Measurements from ENCODE around the gene SCUBE3.
A peak's percentile ranks its signal among the peaks of the same experiment; 100 is the strongest.

The SCUBE3 gene

DNA sequence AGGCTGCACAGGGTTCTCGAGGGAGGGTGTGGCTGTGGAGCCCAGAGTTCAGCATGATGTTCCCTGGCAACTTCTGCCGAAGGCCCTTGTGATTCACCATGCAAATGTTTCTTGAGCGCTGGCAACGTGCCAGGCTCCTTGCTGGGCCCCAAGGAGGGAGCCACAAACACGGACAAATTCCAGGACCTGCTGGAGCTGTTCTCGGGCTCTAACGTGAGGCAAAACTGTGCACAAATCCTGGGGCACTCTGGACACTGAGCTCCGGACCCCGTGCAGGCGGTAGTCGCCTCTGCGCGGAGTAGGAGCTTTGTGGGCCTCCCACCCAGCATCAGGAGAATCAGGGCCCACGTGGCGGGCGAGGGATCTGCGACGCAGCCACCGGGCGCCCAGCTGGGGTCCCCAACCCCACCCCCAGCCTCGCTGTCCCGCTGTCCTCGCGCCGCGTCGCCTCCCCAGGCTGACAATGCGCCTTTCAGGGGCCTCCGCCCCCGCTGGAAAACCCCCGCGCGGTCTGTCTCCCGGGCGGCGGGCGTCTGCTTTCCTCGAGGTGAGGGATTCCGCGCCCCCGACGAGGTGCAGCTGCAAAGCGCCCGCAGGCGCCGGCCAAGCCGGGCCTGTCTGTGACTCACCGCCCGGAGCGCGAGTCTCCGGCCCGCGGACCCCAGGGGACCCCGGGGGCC, 31.7 kb upstream of the SCUBE3 start:
- no peak for DNase-seq

DNA sequence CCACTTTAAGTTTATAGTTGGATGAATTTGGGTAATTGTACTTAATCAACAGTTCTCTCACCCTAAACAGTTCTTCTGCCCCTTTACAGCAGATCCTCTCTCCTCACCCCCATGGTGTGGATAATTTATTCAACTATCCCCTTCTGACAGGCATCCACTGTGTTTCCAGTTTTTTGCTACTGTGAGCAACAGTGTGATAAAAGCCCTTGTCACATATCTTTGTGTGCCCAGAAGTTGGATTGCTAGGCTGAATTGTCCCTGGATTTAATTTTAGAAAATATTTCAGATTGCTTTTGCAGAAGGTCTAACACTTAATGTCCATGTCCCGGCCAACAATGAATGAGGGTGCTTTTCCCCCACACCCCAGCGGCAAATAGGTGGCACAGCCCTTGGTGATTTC, 30.5 kb upstream of the SCUBE3 start:
- DNase-seq = no peak

DNA sequence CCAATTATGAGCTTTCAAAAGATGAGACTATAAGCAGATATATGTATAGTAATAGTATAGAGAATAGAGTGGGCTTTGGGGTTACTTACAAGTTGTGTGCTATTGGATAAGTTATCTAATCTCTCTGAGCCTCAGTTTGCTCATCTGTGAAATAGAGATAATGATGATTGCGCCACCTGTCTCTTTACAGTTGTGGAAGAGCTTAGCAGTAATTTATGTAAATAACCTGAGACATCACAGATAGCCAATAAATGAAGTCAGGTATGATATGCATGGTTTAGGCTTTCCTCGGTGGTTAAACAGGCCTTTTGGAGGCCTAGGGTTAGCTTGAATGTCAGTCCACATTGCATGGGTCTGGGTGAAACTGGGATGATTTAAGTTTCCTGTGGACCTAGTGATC, 29.8 kb upstream of the SCUBE3 start:
- no peak for DNase-seq

DNA sequence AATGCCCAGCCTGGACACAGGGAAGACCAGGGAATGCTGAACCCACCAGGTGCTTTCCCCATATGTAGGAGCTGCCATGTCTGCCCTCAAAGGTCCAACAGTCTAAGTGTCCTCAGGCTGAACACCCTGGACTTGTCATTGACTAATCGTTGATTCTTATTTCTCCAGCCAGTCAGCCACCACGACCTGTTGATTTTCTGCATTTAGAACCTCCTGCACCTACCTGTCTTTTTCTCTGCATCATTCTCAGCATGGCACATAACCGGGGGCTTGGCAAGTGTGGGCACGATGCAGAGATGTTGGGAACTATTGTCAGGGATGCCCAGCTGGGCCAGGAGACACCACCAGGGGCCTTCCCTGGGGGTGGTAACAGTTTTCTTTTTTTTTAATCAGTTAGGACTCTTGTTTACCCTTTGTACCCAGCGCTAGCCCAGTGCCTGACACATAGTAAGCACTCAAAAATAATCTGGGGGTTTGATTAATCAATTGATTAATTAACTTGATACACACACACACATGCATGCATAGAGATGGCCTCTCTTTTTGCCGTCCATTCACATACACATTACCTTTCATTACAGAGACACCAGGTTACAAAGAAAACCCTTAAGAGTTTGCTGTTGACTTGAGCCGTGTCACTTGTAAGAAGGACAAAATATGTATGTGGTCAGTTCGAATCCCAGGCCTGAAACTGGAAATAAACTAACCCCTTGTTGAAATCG, 29.0 kb upstream of the SCUBE3 start:
- DNase-seq = no peak

DNA sequence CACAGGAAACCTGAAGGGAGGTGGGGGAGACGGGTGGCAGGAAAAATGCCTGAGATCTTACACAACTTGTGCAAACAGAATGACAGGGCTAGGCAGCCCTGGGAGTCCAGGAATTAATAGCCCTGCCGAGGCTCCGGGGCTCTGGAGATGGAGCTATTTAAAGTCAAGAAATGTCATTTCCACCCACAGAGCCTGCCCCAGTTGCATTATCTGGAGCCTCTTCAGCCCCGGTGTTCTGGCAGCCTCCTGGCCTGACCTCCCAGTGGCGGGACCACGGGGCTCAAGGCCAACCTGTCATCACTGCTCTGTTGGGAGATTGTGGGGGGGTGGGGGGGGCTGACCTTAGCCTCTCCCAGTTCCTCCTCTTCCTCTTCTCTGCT, 28.5 kb upstream of the SCUBE3 start:
- DNase-seq = no peak

DNA sequence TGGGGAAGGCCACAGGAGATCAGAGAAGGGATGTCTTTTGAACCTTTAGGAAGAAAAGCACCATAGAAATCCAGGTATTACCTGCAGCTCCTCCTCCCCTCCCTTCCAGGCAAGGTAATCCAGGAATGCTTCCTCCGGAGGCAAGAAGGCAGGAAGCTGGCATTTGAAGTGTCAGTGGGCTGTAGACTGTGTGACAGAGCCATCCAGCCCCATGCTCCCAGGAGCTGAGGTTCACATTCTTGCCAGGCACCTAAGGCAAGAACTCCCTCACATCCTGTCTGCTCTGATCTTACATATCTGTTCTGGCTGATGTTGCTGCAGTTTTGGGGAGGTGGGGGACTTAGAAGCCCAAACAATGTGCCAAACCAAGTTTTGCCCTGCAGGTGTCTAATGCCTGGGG, 27.8 kb upstream of the SCUBE3 start:
- DNase-seq = no peak

DNA sequence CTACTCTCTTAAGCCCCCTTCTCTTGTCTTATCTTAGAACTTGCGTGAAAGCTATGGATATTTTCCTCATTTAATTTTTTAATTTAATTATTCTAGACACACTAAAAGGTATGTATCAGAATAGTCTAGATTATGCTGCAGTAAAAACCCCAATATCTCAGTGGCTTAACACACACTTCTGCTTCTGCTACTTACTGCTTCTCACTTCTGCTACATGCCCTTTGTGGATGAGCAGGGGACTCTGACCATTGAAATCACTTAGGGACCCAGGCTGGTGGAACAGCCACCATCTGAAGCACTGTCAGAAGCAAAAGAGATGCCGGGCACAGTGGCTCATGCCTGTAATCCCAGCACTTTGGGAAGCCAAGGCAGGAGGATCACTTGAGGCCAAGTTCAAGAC, 27.2 kb upstream of the SCUBE3 start:
- no peak for DNase-seq

DNA sequence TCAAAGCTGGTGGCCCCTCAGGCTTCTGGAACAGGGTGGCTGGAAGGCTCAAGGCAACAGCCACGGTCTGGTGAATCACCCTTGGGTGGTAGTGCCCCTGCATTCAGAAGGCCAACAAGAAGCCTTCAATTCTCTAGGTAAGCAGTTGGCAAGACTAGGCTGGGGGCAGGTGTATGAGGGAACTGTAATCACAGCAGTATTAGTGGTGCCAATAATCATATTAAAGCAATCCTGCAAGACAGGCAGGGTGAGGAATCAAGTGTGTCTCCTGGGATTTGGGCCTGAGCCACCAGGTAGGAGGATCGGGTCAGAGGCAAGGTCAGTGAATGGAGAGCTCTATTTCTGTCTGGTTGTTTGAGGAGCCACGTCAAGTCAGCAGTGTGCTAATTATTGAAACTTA, 24.9 kb upstream of the SCUBE3 start:
- no peak for DNase-seq

DNA sequence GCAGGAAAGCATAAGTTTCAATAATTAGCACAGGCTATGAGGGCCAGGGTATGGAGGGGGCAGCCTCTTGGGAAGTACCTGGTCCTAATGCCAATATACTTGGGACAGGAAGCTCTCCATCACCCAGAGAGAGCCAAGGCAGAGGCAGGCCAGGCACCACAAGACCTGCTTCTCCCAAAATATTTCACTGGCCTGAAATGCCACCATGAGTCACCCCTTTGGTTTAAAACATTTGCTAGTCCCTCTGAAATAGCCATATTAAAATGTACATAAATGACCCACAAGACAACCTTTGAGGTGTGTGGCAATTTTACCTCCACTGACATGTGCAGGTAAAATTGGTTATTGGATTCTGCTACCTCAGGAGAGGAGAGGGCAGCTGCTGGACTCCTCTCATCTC, 23.4 kb upstream of the SCUBE3 start:
- no peak for DNase-seq

DNA sequence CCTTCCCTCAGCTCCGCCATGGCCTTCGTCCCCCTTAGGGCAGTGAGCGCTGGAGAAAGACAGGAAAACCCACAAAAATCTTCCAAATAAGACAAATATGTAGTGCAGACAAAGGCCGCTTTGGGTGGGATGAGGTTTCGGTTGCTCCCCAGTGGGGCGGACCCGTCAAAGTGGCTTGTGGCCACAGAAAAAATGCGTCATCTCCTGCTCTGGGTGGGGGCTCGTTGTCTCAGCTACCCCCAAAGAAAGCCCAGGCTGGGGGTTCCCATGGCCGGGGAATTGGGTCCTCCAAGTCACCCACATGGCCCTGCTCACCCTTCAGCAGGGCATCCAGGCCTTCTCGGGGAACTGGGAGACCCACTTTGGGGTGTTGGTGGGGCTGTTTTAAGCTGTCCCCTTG, 21.9 kb upstream of the SCUBE3 start:
- no peak for DNase-seq

DNA sequence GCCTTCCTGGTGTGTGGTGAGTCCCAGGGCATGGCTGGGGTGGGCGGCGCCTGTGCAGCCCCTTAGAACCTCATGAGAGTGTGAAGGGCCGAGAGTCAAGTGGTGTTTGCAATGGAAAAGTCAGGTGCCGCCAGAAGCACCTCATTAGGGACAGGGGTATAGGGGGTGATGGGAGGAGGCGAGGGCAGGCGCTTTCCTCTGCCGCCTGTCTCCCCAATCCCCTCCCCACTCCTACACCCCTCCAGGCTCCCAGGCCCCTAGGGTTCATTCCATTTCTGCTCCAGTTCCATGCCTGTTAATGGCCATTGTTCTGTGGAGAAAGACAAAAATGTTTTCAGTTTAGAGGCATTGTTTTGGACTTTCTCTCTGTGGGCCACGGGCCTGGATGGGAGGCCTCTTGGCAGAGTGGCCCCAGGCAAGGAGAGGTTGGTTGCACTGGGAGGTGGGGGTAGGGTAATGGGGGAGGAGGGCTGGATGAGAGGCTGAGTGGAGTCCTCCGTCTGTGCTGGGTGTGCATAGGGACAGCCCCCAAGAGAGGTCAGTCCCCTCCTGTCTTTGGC, 21.4 kb upstream of the SCUBE3 start:
- DNase-seq = no peak

DNA sequence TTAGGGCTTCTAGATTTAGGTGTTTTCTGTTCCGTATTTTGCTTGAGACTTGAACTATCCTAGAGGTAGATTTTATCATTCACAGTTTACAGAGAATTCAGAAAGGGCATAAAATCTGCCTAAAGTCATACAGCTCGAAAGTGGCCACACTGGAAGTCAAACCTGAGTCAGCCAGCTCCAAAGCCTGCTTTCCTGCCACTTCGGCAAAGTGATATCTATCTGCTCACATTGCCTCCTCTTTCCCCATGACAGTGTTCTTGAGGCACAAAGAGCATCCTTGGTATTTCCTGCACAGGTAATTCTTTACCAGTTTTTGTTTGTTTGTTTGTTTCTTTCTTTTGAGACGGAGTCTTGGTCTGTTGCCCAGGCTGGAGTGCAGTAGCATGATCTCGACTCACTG, 19.4 kb upstream of the SCUBE3 start:
- no peak for DNase-seq

DNA sequence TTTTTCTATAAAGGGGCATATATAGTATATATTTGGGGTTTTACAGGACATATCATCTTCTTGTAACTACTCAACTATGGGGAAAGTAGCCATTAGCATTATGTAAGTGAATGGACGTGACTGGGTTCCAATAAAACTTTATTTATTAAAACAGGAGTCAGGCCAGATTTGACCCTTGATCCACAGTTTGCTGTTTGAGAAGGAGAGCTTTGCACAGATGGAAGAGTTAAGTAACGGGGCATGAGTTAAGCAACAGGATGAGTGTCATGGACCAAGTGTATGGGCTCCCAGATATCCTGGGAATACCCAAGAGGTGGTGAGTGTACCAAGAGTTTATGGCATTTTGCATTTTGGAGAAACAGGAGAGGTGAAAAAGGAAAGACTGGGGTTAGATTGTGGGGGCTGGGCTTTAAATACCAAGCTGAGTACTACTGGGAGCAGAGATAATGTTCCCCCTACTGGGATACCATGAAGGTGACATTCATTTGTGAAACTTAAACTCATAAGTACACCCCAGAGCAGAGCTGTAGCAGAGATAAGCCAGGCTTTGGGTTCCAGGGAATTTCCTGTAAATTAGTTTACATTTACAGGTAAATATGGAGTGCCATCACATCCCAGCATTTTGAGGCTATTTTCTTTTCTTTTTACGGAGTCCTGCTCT, 18.5 kb upstream of the SCUBE3 start:
- no peak for DNase-seq

DNA sequence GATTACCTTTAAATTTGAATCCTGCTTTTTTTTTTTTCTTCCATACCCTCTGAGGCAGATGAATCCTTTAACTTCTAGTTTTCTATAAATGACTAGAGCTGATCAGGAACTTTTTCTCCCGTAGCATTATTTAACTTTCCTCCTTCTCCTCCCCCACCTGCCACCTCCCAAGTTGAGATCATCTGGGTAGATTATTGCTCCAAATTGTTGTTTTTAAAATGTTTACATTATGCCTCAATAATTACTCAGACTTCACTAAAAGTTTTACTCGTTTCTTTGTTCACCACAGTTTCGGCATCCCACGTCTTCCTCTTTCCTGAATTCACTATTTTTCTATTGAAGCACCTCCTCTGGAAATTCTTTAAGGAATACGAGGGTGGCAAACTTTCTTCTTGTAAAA, 16.6 kb upstream of the SCUBE3 start:
- no peak for DNase-seq

DNA sequence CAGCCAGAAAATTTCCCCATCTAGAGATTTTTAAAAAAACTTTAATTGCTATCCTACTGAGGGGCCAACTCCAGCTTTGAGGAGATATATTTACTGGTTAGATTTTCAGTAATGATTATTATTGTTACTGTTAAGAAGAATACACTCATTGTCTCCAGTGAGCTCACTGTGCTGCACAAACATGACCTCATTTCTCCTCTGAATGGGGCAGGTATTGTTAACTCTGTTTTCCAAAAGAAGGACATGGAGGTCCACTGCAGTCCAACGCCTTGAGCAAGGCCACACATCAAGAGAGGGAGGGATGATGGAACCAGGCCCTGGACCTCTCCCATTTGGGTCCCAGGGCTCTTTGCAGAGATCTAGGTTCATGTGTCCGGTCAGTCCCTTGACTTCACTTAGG, 13.9 kb upstream of the SCUBE3 start:
- DNase-seq = no peak

DNA sequence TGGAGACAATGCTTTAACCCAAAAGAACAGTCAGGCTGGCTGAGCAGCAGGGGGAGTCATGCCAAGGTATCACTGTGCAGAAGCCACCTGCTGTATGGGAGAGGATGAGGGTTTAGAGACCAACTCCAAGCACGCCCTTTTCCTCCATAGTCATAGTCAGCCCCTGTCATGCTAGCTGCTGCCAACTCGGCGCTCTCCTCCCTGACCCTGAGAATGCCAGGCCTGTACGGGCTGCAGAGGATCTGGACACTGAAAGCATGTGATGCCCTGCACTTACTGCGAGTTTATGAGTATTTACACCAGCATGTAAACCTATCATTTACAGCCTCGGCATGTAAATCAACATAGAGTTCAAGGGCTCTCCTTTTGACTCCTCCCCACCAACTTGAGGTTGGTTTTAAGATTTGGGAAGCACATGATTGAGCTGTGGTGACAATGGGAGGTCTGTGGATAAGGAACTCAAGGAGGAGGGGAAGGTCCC, 11.7 kb upstream of the SCUBE3 start:
- no peak for DNase-seq

DNA sequence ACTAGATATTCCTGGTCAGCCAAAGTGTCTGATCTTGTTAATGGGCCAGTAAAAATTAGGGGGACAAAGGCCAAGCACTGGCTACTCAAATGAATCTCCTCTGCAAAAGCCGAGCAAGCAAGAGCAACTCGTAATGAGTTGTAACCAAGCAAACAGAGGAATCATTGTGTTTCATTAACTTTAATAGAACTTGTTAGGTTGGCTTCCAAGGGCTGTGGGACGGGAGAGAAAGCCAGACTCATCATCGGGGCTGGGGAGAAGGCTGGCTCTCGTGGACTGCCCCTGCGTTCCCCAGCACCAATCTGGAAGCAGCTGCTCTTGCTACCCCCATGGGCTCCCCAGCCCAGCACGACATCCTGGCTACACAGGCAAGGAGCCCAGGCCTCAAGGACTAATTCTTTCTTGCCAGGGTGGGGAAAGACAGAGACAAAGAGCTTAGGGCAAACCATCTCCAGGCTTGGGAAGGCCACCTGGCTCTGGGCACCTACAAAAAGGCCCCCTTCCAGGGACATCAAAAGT, 10.5 kb upstream of the SCUBE3 start:
- DNase-seq = no peak

DNA sequence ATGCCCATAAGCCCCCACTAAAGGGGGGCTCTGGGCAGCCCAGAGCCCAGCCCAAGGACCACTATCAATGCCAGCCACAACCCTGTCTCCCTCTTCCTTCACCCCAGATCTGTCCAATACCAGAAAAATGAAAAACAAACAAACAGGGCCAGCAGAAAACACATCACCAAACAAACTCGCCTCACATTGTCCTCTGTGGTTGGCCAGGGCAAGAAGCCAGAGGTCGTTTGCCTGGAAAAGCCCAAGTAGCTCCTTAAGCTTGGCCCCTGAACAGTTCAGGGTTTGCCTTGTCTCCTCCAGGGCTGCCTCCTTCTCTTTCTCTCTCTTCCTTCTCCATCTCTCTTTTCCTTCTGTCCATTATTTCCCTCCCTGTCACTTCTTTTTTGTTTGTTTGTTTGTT, 10.1 kb upstream of the SCUBE3 start:
- no peak for DNase-seq

DNA sequence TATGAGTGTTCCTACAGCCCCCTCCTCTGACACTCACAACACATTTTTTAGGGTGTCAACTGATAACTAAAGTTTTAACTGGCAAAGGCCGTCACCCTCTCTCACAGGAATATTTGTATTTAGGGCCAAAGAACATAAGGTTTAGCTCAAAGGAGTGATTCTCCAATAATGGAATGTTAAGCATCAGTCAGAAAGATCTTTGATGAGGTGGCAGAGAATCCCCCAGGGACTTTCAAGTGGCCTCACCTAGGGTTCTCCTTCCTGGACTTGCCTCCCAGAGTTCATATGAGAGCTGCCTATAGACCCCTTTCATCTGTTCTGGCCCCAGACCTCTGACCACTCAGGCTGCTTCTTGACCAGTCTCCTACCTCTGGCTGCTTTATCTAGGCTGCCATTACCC, 7.4 kb upstream of the SCUBE3 start:
- no peak for DNase-seq

DNA sequence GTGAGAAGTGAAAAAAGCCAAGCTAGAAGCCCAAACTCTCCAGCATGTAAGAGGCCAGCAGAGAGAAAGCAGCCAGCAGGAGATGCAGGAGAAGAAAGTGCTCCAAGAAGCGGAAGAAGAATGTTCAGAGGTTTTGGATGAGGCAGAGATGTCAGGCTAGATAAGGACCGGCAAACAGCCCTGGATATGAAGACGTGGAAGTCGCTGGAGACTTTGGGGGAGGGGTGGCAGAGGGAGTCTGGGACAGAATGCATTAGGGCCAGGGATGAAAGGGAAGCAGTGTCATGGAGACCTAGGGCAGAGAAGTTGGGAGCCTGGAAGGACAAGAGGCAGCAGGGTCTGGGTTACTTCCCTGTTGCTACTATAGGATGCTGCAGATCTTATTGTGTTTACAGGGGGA, 5.3 kb upstream of the SCUBE3 start:
- no peak for DNase-seq

DNA sequence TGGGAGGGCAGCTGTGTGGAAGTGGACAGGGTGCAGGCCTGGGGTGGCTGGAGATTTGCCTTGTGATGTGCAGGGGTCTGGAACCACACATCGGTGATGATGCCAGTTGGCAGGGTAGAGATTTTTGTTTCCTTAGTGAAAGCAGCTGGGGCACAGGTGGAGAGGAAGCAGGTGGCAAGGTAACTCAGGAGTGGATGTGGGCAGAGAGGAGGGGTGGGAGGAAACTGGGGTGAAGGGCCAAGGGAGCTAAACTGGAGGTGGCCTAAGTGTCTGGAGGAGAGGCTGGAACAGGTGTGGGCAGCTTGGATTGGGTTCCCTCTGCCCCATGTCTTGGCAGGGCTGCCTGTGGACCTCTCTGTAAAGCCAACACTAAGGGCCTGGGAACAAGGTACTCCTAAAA, 4.7 kb upstream of the SCUBE3 start:
- no peak for DNase-seq

DNA sequence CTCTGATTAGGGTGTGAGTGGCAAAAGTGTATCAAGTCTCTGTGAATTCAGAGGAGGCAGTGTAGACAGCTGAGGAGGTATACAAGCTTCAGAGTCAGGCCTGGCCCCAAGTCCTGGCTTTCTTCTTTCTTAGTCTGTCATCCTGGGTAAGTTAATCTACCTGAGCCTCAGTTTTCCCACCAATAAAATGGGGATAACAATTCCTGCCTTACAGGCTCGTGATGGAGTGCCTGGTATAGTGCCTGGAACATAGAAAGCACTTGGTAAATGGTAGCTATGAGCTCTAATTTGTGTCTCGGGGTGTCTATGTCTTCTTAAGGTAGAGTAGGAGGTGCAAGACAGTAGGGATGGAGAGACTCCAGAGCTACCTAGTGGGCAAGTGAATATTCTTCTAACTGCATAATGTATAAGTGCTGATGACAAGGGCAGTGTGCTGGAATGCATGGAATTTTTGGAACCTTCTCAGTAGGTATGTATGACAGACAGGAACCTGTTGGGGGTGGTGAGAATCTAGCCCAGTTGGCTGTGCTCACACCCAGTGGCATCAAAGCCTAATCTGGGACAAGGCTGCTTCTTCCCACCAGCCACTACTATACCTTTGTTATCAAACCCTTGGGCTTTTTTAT, 4.0 kb upstream of the SCUBE3 start:
- DNase-seq = no peak

DNA sequence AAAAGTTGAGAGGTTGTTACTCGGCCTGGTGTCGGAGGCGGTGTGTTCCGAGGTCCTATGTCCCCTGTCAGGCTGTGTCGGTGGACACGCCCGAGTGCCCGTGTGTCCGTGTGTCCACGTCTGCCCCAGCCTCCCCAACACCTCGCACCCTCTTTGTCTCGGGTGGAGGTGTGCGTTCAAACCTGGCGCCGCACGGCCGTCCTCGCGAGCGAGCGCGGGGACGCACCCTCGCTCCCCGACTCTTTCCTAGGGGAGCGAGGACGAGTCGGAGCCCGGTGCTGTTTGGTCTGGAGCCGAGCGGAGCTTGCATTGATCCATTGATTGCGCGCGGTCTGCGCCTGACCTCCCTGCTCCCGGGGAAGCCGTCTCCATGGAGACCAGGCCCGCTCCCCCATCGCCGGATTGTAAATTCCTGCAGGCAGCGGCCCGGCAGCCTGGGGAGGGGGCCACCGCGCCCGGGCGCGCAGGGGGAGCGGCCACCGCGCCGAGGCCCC, 411 bp upstream of the SCUBE3 start:
- peak; percentile 36 for DNase-seq
